GM21528 (cell line): Measurements from ENCODE around the gene TMEM229B.

Experiments
- ATAC-seq: cut with Tn5 transposase; IDR thresholded peaks from one replicate; pipeline ENCODE4 v1.9.1; 2021; ENCODE audit warnings: mild to moderate bottlenecking, moderate library complexity; ENCODE audit not compliant: unreplicated experiment, low FRiP score

The TMEM229B gene

GRCh38 chr14:67490196-67490595, 1.7 kb upstream of the TMEM229B start:
- no peak for ATAC-seq

- no peak for ATAC-seq
Measured at GRCh38 chr14:67487332-67487731, 1.2 kb downstream of the TMEM229B start.

- ATAC-seq: no peak
Measured at GRCh38 chr14:67486890-67487289, 1.6 kb downstream of the TMEM229B start.

- no peak for ATAC-seq
Measured at GRCh38 chr14:67485501-67486095, 2.9 kb downstream of the TMEM229B start.

GRCh38 chr14:67483579-67484285, 4.8 kb downstream of the TMEM229B start:
- no peak for ATAC-seq

GRCh38 chr14:67482231-67483164, 6.0 kb downstream of the TMEM229B start:
- no peak for ATAC-seq

- ATAC-seq: no peak
Measured at GRCh38 chr14:67480011-67480410, 8.5 kb downstream of the TMEM229B start.

- ATAC-seq: no peak
Measured at GRCh38 chr14:67478800-67479084, 9.8 kb downstream of the TMEM229B start.

GRCh38 chr14:67477926-67478799, 10.4 kb downstream of the TMEM229B start:
- ATAC-seq: no peak

- no peak for ATAC-seq
Measured at GRCh38 chr14:67474366-67474765, 14.2 kb downstream of the TMEM229B start.

- no peak for ATAC-seq
Measured at GRCh38 chr14:67473290-67474082, 15.0 kb downstream of the TMEM229B start.

- no peak for ATAC-seq
Measured at GRCh38 chr14:67472726-67473125, 15.8 kb downstream of the TMEM229B start.

GRCh38 chr14:67469954-67470353, 18.6 kb downstream of the TMEM229B start:
- ATAC-seq: no peak

GRCh38 chr14:67468378-67468730, 20.2 kb downstream of the TMEM229B start:
- ATAC-seq: no peak

GRCh38 chr14:67467134-67467533, 21.4 kb downstream of the TMEM229B start:
- ATAC-seq: no peak

- no peak for ATAC-seq
Measured at GRCh38 chr14:67464879-67465278, 23.6 kb downstream of the TMEM229B start.

GRCh38 chr14:67464377-67464776, 24.1 kb downstream of the TMEM229B start:
- no peak for ATAC-seq

- no peak for ATAC-seq
Measured at GRCh38 chr14:67463900-67464299, 24.6 kb downstream of the TMEM229B start.

- no peak for ATAC-seq
Measured at GRCh38 chr14:67461996-67462395, 26.5 kb downstream of the TMEM229B start.
